ENCODE results near the gene RANBP9. TPM values are rescaled to one million over a fixed set of nuclear protein-coding genes. Genes with fewer than 3 reads are reported as not detected.

The RANBP9 gene
- total and polyA plus RNA-seq, 2 donors (not counting 3 experiments of a cell fraction or from before 2014, with no cell fraction given): 15.1 to 40.2 TPM

DNA sequence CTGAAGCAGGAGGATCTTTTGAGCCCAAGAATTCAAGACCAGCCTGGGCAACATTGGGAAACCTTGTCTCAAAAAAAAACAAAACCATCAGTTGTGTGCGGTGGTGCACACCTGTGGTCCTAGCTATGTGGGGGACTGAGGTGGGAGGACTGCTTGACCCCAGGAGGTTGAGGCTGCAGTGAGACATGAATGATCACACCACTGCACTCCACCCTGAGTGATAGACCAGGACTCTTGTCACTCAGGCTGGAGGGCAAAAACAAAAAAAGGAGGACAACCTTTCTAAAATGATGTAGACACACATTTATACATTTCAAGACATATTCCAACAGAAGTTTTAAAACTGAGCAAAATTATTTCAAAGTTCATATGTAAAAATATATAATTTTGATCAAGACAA, 51.4 kb downstream of the RANBP9 start:
- peaks cover 59% of the 10 kb centered on the region for H3K79me2 ChIP-seq (ENCODE audit: control insufficient read depth, insufficient read depth, low read length)
- H3K4me3 ChIP-seq (replicated peaks in 1 of 3; ENCODE audit: insufficient read depth in 1 of 3, low read depth in 1 of 3, low read length in 3 of 3): no peak overlapping the region
- no peaks in the 10 kb centered on the region for H3K4me1 ChIP-seq (ENCODE audit: control insufficient read depth, extremely low read depth, insufficient read depth, low read length)
- peaks cover 13% of the 10 kb centered on the region for H4K20me1 ChIP-seq (replicated peaks; ENCODE audit: control insufficient read depth, extremely low read depth, insufficient read depth, low read length)
- FAIRE-seq (no peak), DNase-seq (ENCODE audit: low read depth, low spot score) (no peak)
- BruUV-seq (replicated peaks): no TSS peak
- H3K9me1 ChIP-seq (replicated peaks; ENCODE audit: control insufficient read depth, extremely low read depth, insufficient read depth, low read length): no peaks in the 10 kb centered on the region
- no peaks in the 10 kb centered on the region for H3K27me3 ChIP-seq (ENCODE audit: control insufficient read depth in 2 of 2, insufficient read depth in 2 of 2, low read length in 2 of 2)
- dilution Hi-C loops (cut with MboI; ENCODE audit: extremely low pct_ligation_motif_present, low sequenced_read_pairs): no loop called here
- ChIA-PET CTCF (interaction anchor here (1.1 to 1.7 kb wide), 2 partner anchors 13 to 49 kb away, joined by 3 to 4 read pairs; no protein-coding TSS in a partner anchor), POLR2A (interaction anchor here (1.1 kb wide), 1 partner anchor 9 kb away, joined by 3 read pairs; no protein-coding TSS in a partner anchor)
- no peaks in the 10 kb centered on the region for H3K9me3 ChIP-seq (replicated peaks; ENCODE audit: control insufficient read depth, insufficient read depth, low read length)
- no peak overlapping the region for H3K9ac ChIP-seq (replicated peaks; ENCODE audit: extremely low read depth, insufficient read depth, low read length)
- no peak overlapping the region for H3K4me2 ChIP-seq (ENCODE audit: insufficient read depth, low read length)
- no peaks in the 10 kb centered on the region for H3K36me3 ChIP-seq (ENCODE audit: control insufficient read depth in 2 of 2, extremely low read depth in 1 of 2, insufficient read depth in 2 of 2, low read length in 2 of 2)
- no peak overlapping the region for H3K27ac ChIP-seq (ENCODE audit: insufficient read depth, low read depth, low read length)
- no peak for TF ChIP-seq MYC (IDR thresholded peaks at IDR 0.05; ENCODE audit: low read depth, low read length)
- TF ChIP-seq, protein P1, sequence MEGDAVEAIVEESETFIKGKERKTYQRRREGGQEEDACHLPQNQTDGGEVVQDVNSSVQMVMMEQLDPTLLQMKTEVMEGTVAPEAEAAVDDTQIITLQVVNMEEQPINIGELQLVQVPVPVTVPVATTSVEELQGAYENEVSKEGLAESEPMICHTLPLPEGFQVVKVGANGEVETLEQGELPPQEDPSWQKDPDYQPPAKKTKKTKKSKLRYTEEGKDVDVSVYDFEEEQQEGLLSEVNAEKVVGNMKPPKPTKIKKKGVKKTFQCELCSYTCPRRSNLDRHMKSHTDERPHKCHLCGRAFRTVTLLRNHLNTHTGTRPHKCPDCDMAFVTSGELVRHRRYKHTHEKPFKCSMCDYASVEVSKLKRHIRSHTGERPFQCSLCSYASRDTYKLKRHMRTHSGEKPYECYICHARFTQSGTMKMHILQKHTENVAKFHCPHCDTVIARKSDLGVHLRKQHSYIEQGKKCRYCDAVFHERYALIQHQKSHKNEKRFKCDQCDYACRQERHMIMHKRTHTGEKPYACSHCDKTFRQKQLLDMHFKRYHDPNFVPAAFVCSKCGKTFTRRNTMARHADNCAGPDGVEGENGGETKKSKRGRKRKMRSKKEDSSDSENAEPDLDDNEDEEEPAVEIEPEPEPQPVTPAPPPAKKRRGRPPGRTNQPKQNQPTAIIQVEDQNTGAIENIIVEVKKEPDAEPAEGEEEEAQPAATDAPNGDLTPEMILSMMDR (IDR thresholded peaks at IDR 0.05; ENCODE audit: extremely low read depth in 1 of 2, insufficient read depth in 1 of 2, low read depth in 1 of 2, low read length in 2 of 2): no peak
- no peak for TF ChIP-seq POLR2A (IDR thresholded peaks at IDR 0.05; ENCODE audit: low read depth, low read length)
- no peak for TF ChIP-seq EZH2 (IDR thresholded peaks at IDR 0.05; ENCODE audit: borderline replicate concordance, low read depth, low read length, severe bottlenecking)
- no peak for TF ChIP-seq POLR2AphosphoS5 (IDR thresholded peaks at IDR 0.05; ENCODE audit: insufficient read depth, low read depth, low read length)
- TF ChIP-seq GATA2 (IDR thresholded peaks at IDR 0.05; ENCODE audit: insufficient read depth, insufficient read length, low read depth, low read length): no peak
- no peak for TF ChIP-seq JUN (IDR thresholded peaks at IDR 0.05; ENCODE audit: borderline replicate concordance, insufficient read depth, insufficient read length, low read depth)
- TF ChIP-seq, protein P2, sequence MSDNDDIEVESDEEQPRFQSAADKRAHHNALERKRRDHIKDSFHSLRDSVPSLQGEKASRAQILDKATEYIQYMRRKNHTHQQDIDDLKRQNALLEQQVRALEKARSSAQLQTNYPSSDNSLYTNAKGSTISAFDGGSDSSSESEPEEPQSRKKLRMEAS (IDR thresholded peaks at IDR 0.05; ENCODE audit: insufficient read depth, insufficient read length): no peak
- TF ChIP-seq FOS (IDR thresholded peaks at IDR 0.05; ENCODE audit: borderline replicate concordance, insufficient read depth, low read length): no peak
- intact Hi-C loops (cut with micrococcal nuclease): loop anchor here (2.0 kb wide), 1 partner anchor 37 kb away; no protein-coding TSS in a partner anchor
- no peak overlapping the region for H2AFZ ChIP-seq (ENCODE audit: low read depth, low read length)

Measured in endothelial cell of umbilical vein (primary cell).